Panc1 (cell line): Measurements from ENCODE around the gene ENPP7.

Source experiments
- POLR2AphosphoS5 ChIP-seq: IDR thresholded peaks from 2 replicates; pipeline ENCODE4 v1.6.1; 2012; ENCODE audit warnings: mild to moderate bottlenecking, low read depth, low read length, moderate library complexity
- SIN3A ChIP-seq: IDR thresholded peaks from 2 replicates; pipeline ENCODE4 v1.6.1; 2012; ENCODE audit warnings: low read depth, mild to moderate bottlenecking, low read length, moderate library complexity, borderline replicate concordance; ENCODE audit not compliant: insufficient read depth
- TF ChIP-seq, protein P1 (sequence below), 2 experiments: IDR thresholded peaks; 2 replicates each; pipeline ENCODE4 v1.6.1; 2011 to 2012; ENCODE audit warnings: low read depth in 2 of 2, control low read depth in 1 of 2, low read length in 1 of 2, mild to moderate bottlenecking in 1 of 2, moderate library complexity in 1 of 2; ENCODE audit not compliant: insufficient read depth in 1 of 2
- TF ChIP-seq, protein P2 (sequence below): fragments of 450-650 bp; IDR thresholded peaks from 2 replicates; pipeline ENCODE4 v1.5.1; 2017; ENCODE audit warnings: mild to moderate bottlenecking

DNA sequence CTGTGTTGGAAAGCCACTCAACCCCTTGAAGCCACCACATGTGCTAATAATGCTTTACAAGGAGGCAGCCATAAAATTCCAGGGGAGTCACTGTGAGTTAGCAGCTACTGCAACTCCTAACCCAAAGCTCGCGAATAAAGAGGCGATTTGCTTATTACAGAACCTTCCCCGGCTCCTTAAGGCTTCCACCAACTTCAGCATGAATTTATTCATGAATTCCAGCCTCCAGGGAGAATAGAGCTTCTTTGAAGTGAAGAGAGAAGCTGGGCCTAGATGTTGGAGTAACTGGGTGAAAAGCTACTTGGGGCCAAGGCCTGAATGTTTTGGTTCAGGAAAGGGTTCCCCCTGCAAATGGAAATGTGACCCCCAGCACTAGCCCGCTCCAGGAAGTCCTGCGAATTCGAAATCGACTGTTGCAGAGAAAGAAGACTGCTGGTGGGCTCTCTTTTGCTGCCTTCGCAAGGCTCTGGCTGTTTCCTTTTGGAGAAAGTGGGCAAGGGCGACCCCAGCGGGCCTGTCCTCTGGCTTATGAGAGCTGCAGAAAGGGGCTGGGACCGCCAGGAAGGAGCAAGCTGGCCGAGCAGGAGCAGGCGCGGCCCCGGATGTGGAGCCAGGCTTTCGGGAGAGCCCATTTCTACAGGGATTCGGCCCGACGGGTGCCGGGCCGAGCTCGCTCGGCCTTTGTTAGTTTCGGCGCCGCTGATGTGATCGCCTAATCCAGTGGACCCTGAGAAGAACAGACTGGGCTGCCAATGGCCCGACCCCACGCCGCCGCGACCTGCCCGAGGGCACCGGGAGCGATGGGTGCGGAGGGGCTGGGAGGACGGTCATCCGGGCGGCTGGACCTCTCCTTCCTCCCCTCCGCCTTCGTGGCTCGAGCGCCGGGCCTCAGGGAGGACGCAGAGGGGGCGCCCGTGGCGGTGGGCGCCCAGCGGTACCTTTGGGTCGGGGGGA, 58.5 kb downstream of the ENPP7 start:
- TF ChIP-seq, protein P1, sequence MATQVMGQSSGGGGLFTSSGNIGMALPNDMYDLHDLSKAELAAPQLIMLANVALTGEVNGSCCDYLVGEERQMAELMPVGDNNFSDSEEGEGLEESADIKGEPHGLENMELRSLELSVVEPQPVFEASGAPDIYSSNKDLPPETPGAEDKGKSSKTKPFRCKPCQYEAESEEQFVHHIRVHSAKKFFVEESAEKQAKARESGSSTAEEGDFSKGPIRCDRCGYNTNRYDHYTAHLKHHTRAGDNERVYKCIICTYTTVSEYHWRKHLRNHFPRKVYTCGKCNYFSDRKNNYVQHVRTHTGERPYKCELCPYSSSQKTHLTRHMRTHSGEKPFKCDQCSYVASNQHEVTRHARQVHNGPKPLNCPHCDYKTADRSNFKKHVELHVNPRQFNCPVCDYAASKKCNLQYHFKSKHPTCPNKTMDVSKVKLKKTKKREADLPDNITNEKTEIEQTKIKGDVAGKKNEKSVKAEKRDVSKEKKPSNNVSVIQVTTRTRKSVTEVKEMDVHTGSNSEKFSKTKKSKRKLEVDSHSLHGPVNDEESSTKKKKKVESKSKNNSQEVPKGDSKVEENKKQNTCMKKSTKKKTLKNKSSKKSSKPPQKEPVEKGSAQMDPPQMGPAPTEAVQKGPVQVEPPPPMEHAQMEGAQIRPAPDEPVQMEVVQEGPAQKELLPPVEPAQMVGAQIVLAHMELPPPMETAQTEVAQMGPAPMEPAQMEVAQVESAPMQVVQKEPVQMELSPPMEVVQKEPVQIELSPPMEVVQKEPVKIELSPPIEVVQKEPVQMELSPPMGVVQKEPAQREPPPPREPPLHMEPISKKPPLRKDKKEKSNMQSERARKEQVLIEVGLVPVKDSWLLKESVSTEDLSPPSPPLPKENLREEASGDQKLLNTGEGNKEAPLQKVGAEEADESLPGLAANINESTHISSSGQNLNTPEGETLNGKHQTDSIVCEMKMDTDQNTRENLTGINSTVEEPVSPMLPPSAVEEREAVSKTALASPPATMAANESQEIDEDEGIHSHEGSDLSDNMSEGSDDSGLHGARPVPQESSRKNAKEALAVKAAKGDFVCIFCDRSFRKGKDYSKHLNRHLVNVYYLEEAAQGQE (IDR thresholded peaks at IDR 0.05; ENCODE audit: insufficient read depth in 1 of 2, low read depth in 2 of 2, low read length in 1 of 2), result no peak
- TF ChIP-seq, protein P2, sequence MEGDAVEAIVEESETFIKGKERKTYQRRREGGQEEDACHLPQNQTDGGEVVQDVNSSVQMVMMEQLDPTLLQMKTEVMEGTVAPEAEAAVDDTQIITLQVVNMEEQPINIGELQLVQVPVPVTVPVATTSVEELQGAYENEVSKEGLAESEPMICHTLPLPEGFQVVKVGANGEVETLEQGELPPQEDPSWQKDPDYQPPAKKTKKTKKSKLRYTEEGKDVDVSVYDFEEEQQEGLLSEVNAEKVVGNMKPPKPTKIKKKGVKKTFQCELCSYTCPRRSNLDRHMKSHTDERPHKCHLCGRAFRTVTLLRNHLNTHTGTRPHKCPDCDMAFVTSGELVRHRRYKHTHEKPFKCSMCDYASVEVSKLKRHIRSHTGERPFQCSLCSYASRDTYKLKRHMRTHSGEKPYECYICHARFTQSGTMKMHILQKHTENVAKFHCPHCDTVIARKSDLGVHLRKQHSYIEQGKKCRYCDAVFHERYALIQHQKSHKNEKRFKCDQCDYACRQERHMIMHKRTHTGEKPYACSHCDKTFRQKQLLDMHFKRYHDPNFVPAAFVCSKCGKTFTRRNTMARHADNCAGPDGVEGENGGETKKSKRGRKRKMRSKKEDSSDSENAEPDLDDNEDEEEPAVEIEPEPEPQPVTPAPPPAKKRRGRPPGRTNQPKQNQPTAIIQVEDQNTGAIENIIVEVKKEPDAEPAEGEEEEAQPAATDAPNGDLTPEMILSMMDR, result no peak
- no peak for TF ChIP-seq POLR2AphosphoS5
- TF ChIP-seq SIN3A, result no peak
